Psoas muscle (tissue), 8 donors: ENCODE data around the gene CCDC9. TPM values are rescaled to one million over a fixed set of nuclear protein-coding genes. Genes with fewer than 3 reads are reported as not detected.

Experiments
- ATAC-seq, 4 donors: fragments of 200-7000 bp; cut with Tn5 transposase; one replicate each; pipeline ENCODE4 v1.9.1; 2020; ENCODE audit warnings: moderate library complexity in 3 of 4, mild to moderate bottlenecking in 2 of 4
- DNase-seq, 2 donors: peaks; one replicate each; pipeline ENCODE4 v3.0.0-alpha.2; 2020
- H3K27ac ChIP-seq: fragments of 200-600 bp; one replicate; pipeline ENCODE4 v1.8.0; 2022
- H3K27me3 ChIP-seq, 3 donors: fragments of 200-600 bp in 1 of 3; one replicate each; pipeline versions ENCODE4 v1.6.1 to v1.8.0; 2013 to 2022; ENCODE audit warnings: low read length in 2 of 3, mild to moderate bottlenecking in 2 of 3, moderate library complexity in 1 of 3; ENCODE audit not compliant: insufficient read depth in 3 of 3
- H3K36me3 ChIP-seq, 2 donors: fragments of 200-600 bp in 1 of 2; one replicate each; pipeline versions ENCODE4 v1.6.1 to v1.8.0; 2013 to 2022; ENCODE audit warnings: low read depth in 1 of 2, mild to moderate bottlenecking in 1 of 2, moderate library complexity in 1 of 2; ENCODE audit not compliant: insufficient read depth in 1 of 2
- H3K4me1 ChIP-seq: fragments of 200-600 bp; one replicate; pipeline ENCODE4 v1.8.0; 2022
- H3K4me3 ChIP-seq: fragments of 200-600 bp; one replicate; pipeline ENCODE4 v1.8.0; 2022; ENCODE audit warnings: mild to moderate bottlenecking
- H3K9me3 ChIP-seq: fragments of 200-600 bp; one replicate; pipeline ENCODE4 v1.8.0; 2022
- CTCF ChIP-seq: fragments of 200-600 bp; IDR thresholded peaks from one replicate; pipeline ENCODE4 v1.8.0; 2022; ENCODE audit warnings: antibody characterized with exemption
- WGBS, 3 donors: extraction: QIAGEN DNeasy Blood & Tissue Kit; methylation state at CpG; one replicate each; pipeline versions ENCODE4 v1.1.6 to v1.1.7; 2013; 5-methylcytosine and 5-hydroxymethylcytosine counted together
- intact Hi-C, 2 donors: fragments of 100-400 bp; cut with DNase I; formaldehyde crosslinking; loops; one replicate each; pipeline versions ENCODE4 v1.11.0 to v1.14.2; 2022
- polyA plus RNA-seq, 3 donors: library from polyadenylated mRNA; stranded (reverse); fragments of 200-250 nt; gene quantifications; one replicate each; pipeline ENCODE4 v1.2.3, GENCODE V29; 2013
- total RNA-seq, 4 donors: library from RNA; stranded (reverse); fragmentation: NEBNext Ultra II Directional in 2 of 4; extraction: Animal tissue kit (Norgen Biotek cat#: 25700) in 2 of 4; gene quantifications; one replicate each; pipeline versions ENCODE4 v1.2.1 to v1.2.4, GENCODE V29; 2021 to 2023
- donor health status: healthy with polysubstance abuse.
- donor health status: DM: no; HTN: no; CAD: no; lungs with moderate emphysema.
- donor health status: Bipolar disorder and iron deficiency.
- donor health status: healthy.
- donor health status: DM: yes; HTN: yes; CAD: no.
- donor health status: DM: no; HTN: no; CAD: no.
- donor health status: DM: no; HTN: no; CAD: no.
- donor health status: DM: yes; HTN: yes; CAD: no.

Gene CCDC9
- total and polyA plus RNA-seq, 7 donors: 16.9 to 28.5 (median 24.0) TPM

GRCh38 chr19:47272448-47273312 lies 16.4 kb downstream of the CCDC9 start:
- peak overlapping the region; percentile 85 for H3K27ac ChIP-seq
- WGBS, 3 donors: 44 to 62% (median 52%) methylated on average over 39 to 42 of the region's 42 CpGs
- H3K4me1 ChIP-seq: peaks cover 8% of the 10 kb centered on the region
- intact Hi-C loops: no loop called here
- TF ChIP-seq CTCF: no peak
- H3K4me3 ChIP-seq: peak overlapping the region; percentile 62
- H3K36me3 ChIP-seq: peaks cover 12 to 46% of the 10 kb centered on the region in 2 donors
- DNase-seq (peak in 1 of 2 donors; percentile 60), ATAC-seq (no peak)
- no peaks in the 10 kb centered on the region for H3K27me3 ChIP-seq
- no peaks in the 10 kb centered on the region for H3K9me3 ChIP-seq

- TF ChIP-seq CTCF: no peak
- H3K4me3 ChIP-seq: peak overlapping the region; percentile 62
- no peaks in the 10 kb centered on the region for H3K9me3 ChIP-seq
- intact Hi-C loops: loop anchor here in 1 of 2 donors (1.0 kb wide), 1 partner anchor 16 kb away; no protein-coding TSS in a partner anchor
- no peaks in the 10 kb centered on the region for H3K27me3 ChIP-seq
- peaks cover 8% of the 10 kb centered on the region for H3K4me1 ChIP-seq
- peak; percentile 46 to 68 (median 54) for ATAC-seq
- DNase-seq: peak; percentile 92 to 95
- H3K27ac ChIP-seq: peak overlapping the region; percentile 85
- 11 to 22% (median 19%) methylated on average over 38 to 54 of the region's 54 CpGs for WGBS, 3 donors
- peaks cover 12 to 42% of the 10 kb centered on the region in 2 donors for H3K36me3 ChIP-seq
These were observed 17.2 kb downstream of the CCDC9 start for GRCh38 chr19:47273313-47274070.

GRCh38 chr19:47274071-47274890 lies 18.0 kb downstream of the CCDC9 start, which contains the start of gene INAFM1:
Gene INAFM1, plus strand, starts transcription at chr19:47274885. Its CDS starts 35 bp downstream, at chr19:47274920.
- intact Hi-C loops: loop anchor here in 1 of 2 donors (1.0 kb wide), 1 partner anchor 17 kb away; no protein-coding TSS in a partner anchor
- H3K36me3 ChIP-seq: peaks cover 12 to 34% of the 10 kb centered on the region in 2 donors
- H3K27me3 ChIP-seq: no peaks in the 10 kb centered on the region
- WGBS, 3 donors: 2% methylated on average over 42 to 71 of the region's 72 CpGs
- peak; percentile 97 to 98 for DNase-seq
- peak within 1 kb of the TSS; percentile 62 for H3K4me3 ChIP-seq
- peaks cover 8% of the 10 kb centered on the region for H3K4me1 ChIP-seq
- peak; percentile 82 to 91 (median 86) for ATAC-seq
- no peaks in the 10 kb centered on the region for H3K9me3 ChIP-seq
- TF ChIP-seq CTCF: no peak
- peak within 1 kb of the TSS; percentile 85 for H3K27ac ChIP-seq
